ENCODE data around the gene PRKCE.
"Not testable (repeated sequence)": the region's sequence is repeated elsewhere in the genome, so short reads cannot be mapped to it uniquely, and the experiment has no call there.

The PRKCE gene

DNA sequence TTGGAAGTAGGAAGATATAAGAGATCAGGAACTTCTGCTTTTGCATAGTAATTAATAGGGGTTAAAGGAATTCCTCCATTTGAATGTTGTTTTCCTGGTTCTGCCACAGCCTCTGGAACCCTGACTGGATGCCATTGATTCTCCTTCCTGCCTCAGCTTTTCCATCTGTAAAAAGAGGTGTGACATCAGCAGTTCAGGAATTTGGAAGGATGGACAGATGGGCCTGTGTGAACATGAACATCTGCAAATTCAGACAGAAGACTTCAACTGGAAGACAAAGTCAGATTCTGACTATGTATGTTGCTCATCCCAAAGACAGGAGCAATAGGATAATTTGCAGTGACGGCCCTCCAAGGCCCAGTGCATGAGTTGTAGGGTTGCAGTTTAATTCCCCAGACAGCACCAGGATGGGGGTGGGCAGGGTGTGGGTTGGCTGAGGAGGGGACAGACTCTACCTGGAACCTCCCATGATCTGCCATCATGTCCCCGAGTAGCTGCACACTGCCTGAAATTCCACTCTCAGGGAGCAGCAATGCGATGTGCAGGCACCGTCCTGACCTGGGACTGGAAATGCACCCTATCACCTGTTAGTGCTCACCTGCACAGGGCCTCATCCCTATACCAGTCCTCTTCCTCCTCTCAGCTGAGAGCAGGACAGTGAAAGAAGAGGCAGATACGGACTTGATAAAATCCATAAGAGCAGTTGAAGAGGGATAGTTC, 546.8 kb downstream of the PRKCE start:
- no peak for DNase-seq (ENCODE audit: low read depth)

DNA sequence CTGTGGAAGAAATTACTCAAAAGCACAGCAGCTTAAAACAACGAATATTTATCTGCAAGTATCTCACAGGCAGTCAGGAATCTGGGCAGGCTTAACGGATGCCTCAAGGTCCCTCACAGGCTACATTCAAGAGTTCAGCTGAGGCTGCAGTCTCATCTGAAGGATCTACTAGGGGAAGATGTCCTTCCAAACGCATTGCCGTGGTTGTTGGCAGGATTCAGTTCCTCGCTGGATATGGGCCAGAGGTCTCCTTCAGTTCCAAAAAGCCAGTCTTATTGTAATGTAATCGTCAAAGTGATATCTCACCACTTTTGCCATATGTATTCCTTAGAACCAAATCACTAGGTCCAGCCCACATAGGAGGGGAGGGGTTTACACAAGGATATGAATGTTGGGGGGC, 547.5 kb downstream of the PRKCE start:
- no peak for DNase-seq (ENCODE audit: low read depth)

DNA sequence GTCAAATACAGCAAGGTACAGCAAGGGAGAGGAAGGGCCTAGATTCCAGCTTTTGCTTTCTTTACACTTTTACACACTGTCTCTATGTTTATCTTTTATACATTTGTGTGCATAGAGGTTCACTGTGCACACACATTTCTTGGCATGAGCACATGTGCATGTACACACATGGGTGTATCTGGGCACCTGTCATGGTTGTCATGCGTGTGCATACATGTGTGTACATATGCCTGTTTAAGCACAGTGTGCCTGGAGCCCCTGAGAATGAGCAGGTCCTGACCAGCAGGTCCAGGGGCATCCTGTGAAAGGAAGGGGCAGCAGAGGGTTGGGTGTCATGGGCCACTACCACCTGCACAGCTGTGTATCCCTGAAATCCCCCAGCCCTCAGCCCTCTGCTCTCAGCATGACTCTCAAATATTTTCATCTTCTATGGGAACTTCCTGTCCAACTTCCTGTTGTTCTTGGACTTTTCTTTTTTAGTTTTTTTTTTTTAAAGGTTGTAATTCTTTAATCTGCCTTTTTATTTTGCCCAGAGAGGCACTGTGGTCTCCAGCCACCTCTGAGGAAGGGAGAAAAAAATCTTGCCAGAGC, 548.7 kb downstream of the PRKCE start:
- DNase-seq (ENCODE audit: low read depth) = no peak

DNA sequence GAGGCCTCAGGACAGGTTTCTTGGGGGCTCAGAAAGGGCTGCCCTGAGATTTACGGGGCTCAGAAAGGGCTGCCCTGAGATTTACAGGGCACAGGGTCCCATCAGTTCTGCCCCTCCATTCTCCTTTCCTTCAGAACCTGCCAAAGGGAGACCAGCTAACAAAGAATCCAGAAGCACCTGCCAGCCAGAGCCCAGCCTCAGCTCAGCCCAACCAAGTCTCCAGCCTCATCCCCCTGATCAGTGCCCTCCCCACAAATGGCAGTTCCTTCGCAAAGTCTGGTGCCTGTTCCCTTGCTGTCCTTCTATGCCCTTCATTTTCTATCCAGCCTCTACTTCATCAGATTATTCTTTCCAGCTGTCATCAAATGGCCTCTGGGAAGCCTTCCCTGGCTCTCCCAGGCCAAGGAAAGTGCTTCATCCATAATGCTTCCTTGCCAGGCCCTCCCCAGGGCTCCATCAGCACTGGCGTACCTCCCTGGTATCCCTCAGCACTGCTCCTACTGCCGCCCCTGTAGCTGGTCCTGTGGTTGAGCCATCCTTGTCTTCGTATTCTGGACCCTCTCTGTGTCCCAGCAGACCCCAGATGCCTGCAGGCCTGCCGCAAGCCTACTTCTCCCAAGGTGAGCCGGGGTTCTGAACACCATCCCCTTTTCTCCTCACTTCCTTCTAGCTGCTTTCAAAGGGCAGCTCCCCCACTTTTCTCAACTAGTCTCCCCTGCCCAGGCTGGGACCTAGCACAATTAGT, 549.6 kb downstream of the PRKCE start:
- DNase-seq (ENCODE audit: low read depth) = no peak

DNA sequence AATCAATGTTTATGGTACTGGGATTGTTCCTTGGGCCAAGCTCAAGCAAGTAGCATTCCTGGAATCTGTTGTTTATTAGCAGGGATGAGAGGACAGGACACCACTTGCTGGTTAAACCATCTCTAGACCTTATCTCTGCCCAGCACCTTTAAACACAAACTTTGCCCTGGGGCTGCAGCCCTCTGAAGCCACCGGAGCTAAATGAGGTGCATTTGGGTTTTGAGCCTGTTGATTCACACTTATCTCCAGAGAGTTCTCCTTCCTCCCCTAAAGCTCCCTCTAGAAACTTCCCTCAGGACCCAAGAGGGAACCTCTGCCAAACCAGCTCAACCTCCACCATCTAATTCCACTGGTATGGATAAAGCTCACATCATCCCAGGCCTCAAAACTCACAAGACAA, 551.0 kb downstream of the PRKCE start:
- no peak for DNase-seq (ENCODE audit: low read depth)

DNA sequence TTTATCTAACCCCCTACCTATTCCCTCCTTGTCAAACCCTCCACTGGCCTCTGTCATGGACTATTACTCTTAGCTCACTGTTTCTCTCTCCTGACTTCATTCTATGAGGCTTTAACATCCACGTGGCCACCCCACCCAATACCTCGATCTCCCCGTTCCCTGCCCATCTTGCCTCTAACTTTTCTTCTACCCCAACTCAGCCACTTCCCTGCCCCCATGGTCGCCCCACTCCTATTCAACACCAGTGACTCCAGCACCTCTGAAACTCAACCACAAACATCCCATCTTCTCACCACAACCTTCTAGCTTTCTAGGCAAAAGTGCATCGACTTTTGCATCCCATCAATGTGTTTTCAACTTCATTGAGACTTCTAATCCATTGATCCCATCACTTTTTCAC, 551.5 kb downstream of the PRKCE start:
- no peak for DNase-seq (ENCODE audit: low read depth)

DNA sequence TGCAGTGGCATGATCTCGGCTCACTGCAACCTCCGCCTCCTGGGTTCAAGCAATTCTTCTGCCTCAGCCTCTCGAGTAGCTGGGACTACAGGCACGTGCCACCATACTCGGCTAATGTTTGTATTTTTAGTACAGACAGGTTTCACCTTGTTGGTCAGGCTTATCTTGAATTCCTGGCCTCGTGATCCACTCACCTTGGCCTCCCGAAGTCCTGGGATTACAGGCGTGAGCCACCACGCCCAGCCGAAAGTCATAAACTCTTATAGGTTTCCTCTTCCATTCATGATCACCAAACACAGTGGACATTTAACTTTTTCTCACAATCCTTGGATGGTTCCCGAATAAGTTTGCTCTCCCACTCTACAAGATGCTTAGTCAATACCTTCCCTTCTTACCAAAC, 552.2 kb downstream of the PRKCE start:
- not testable (repeated sequence) for DNase-seq (ENCODE audit: low read depth)

DNA sequence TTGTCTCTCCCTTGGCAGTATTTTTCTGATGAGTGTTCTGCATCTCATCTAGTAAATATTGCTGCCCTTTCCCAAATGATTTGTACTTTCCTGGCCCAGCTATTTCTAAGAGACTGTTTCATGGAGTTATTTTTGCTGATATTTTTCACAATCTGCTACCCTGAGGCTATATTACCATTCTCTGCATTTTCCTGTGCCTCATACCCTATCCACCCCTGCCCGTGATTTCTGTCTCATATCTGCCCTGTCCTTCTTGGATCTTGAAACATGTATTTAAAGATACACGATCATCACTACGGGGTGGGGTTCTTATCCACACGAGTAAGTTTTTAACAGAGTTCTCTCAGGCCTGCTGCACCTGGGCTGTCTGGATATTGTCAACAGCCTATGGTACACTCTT, 556.1 kb downstream of the PRKCE start:
- no peak for DNase-seq (ENCODE audit: low read depth)

DNA sequence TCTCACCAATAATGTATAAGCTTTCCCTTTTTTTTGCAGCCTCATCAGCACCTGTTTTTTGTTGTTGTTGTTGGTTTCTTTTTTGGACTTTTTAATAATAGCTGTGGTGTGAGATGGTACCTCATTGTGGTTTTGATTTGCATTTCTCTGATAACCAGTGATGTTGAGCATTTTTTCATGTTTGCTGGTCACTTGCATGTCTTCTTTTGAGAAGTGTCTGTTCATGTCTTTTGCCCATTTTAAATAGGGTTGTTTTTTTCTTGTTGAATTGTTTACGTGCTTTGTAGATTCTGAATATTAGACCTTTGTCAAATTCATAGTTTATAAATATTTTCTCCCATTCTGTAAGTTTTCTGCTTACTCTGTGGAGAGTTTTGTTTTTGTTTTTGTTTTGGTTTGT, 557.3 kb downstream of the PRKCE start:
- no peak for DNase-seq (ENCODE audit: low read depth)

DNA sequence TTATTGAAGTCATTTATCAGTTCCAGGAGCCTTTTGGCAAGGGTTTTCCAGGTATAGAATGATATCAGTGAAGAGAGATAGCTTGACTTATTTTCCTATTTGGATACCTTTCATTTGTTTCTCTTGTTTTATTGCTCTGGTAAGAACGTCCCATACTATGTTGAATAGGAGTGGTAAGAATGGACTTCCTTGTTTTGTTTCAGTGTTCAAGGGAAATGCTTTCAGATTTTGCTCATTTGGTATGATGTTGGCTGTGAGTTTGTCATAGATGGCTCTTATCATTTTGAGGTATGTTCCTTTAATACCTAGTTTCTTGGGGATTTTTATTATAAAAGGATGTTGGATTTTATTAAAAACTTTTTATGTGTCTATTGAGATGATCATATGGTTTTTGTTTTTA, 558.6 kb downstream of the PRKCE start:
- DNase-seq (ENCODE audit: low read depth) = no peak

DNA sequence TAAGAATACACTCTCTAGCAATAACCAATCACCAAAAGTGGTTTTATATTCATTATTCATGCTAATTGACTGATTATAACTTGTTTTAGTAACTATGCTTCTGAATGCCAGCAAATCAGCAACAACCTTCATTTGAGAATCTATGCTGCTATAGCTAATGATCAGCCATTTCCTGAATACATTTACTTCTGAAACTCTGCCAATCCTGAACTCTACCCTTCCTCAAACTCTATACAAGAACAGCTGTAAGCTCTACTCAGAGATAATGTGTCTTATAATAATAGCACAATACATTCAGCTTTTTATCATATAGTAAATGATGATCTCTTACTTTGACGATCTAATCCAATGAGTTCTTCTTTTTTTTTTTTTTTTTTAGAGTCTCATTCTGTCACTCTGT, 560.0 kb downstream of the PRKCE start:
- DNase-seq (ENCODE audit: low read depth) = no peak

DNA sequence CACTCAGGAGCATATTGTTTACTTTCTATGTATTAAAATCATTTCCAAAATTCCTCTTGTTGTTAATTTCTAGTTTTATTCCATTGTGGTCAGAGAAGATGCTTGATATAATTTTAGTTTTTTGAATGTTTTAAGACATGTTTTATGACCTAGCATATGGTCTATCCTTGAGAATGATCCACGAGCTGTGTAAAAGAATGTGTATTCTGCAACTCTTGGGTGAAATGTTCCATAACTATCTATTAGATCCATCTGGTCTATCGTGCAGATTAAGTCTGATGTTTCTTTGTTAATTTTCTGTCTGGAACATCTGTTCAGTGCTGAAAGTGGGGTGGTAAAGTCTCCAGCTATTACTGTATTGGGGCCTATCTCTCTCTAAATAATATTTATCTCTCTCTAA, 562.4 kb downstream of the PRKCE start:
- no peak for DNase-seq (ENCODE audit: low read depth)

DNA sequence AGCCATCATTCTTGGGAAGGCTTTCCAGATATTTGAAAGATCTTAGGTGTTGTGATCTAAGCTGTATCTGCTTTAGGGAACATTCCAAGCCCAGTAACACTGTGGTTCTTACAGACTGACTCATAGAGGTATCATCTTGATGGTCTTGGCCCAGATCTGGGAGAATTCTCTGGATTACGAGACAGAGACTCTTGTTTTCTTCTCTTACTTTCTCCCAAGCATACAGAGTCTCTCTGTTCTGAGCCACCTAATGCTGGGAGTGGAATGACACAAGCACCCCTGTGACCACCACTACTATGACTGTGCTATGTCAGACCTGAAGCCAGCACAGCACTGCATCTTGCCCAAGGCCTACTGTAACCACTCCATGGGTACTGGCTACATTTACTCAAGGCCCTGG, 564.7 kb downstream of the PRKCE start:
- DNase-seq (ENCODE audit: low read depth) = no peak

DNA sequence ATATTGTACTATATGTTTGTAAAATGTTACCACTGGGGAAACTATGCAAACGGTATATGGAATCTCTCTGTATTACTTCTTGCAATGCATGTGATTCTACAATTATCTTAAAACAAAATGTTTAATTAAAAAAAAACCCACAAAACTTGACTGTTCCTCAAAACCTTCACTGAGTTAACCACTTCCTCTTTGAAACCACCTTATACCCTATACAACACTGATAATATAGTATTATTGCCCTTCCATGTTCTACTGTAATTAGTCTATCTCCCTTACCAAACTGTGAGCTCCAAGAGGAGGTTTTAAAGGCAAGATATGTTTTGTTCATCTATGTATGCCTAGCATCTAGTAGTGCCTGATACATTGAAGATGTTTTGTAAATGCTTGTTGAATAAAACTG, 572.0 kb downstream of the PRKCE start:
- DNase-seq (ENCODE audit: low read depth) = not testable (repeated sequence)

DNA sequence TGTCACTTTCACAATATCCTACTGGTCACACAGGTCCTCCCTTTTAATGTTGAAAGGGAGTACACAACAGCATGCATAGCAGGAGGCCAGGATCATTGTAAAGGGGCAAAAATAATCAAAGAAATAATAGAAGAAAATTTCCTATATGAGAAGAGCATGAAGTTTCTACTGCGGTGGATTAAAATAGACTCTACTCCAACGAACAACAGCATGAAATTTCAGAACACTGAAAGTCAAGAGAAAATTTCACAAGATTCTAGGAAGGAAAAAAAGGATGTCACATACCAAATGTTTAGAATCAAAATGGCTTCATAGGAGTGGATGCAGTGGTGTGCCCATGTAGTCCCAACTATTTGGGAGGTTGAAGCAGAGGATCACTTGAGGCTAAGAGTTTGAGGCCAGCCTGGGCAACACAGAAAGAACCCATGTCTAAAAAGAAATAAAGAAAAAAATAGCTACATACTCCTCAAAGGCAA, 573.7 kb downstream of the PRKCE start:
- DNase-seq (ENCODE audit: low read depth) = no peak

DNA sequence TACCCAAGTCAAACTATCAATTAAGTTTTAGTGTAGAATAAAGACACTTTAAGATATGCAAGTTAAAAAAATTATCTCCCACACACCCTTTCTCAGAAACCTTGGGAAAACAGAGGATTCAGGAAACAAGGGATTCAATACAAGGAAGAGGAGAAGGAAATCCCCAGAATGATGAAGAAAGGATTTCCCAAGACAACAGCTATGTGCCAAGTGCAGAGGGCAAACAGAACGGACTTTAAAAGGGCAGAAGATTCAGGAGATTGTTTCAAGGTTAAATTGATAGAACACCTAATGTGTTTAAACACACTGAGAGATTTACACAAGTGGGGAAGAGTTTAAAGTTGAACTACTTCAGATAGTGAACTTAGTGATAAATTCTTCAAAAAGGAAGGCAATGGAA, 574.3 kb downstream of the PRKCE start:
- DNase-seq (ENCODE audit: low read depth) = no peak

DNA sequence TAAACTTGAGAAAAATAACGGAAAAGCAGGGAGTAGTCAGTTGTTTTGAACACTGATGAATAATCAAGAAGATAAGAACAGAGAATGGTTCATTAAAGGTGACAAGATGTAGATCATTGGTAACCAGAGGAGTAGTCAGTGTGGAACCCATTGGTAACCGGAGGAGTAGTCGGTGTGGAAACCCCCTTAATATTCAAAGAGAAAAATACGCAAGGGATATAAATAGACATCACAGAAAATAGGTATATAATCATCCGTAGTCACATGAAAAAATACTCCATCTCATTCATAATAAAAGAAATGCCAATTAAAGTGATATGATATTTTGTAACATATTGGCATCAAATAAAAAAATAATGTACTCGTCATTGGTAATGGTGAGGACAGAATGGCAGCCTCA, 575.1 kb downstream of the PRKCE start:
- no peak for DNase-seq (ENCODE audit: low read depth)

DNA sequence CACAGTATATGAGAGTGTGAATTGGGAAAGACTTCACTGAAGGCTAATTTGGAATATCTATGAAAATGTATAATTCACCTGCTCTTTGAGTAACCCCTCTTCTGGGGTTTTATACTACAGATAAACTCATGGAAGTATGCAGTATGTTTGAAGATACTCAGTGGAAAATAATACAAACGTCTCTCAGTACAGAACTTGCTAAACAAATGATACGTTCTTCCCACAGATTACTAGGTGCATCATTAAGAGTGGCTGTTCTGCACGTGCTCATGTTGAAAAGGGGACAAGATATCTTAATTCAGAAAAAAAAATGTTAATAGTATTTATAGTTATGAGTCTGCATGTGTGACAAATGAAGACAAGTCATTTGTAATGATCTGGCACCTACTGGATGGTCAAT, 575.5 kb downstream of the PRKCE start:
- DNase-seq (ENCODE audit: low read depth) = no peak

DNA sequence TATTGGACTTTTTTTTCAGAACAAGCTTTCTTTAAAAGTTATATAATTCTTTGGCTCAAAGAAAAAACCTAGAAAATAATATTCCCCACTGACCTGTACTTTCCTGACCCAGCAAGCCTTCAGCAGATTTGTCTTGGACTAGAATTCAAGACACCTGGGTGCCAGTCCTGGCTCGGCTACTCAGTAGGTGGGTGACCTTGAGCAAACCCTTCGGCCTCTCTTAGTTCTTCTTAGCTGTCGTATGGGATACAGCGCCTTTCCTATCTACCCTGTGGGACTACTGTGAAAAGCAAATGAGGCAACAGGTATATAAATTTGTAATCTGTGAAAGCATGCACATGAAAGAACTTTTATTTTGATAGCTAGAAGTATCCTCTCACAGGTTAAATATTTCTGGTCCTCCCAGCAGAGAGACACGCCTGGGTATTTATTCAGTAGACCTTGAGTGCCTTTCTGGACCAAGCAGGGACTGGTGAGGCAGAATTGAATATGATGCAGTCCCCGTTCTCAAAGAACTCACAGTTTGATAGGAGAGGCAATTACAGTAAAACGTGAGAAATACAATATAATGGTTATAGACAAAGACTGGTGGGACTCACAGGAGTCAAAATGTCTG, 576.3 kb downstream of the PRKCE start:
- no peak for DNase-seq (ENCODE audit: low read depth)

DNA sequence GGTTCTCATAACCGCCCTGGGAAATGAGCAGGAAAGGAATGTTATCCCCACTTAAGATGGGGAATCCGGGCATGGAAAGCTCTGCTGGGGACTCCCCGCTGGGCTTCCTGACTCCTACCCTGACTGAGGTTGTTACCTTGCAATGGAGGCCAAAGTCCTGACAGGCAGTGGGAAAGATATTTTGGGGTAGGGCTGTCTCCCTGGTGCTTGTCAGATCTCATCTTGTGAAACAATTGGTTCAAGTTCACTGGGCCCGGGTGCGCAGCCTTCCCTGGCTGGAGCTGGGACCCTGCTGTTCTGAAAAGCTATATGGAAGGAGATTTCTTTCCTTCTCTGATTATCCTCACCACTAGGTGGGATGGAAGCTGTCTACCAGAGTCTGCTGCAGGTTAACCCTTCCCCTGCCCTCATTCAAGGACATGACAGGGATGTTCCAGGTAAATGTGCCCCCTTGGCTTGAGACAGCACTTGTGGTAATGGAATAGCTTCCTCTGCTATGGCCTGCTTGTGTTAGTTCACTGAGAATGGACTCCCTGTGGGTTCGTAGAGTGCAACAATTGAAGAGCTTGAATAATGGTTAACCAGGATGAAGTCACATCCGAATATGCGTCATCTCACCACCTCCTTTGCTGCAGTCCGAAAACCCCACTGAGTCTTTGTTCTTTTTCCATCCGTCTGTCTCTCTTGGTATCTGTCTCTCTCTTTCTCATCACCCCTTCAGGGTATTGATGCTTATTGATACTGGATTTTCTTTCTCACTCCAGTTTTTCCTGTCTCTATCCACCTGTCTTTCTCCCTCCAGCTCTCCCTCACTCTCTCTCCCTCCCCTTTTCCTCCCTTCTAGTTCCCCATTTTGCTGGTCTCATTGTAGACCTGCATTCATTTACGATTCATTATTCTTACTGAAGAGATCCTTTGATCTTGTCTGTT, 577.9 kb downstream of the PRKCE start:
- no peak for DNase-seq (ENCODE audit: low read depth)

DNA sequence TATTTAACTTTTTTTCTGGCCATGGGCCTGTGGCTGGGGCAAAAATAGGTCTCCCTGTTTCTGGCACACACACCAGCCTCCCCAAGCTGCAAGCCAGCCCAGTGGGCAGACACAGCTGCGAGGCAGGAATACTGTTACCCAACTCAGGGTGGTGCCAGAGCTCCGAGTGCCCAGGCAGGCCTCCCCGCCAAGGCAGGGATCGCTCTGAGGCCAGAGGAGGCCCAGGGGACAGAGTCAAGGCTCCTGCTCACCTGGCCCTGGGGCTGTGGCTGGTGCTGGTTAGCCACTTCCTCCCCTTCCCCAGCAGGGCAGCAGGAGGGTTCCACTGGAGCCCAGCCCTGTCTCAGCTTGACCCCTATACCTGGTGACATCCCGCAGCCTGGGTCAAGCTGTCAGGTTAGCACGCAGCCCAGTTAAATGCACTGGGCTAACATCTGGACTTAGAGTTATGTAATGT, 578.7 kb downstream of the PRKCE start:
- DNase-seq (ENCODE audit: low read depth) = no peak

Data from activated T-cell treated with anti-CD3 and anti-CD28 coated beads for 1 hour (primary cell).